ENCODE measurements around the gene ALAS2. TPM values are rescaled to one million over a fixed set of nuclear protein-coding genes. Genes with fewer than 3 reads are reported as not detected.
A peak's percentile ranks its signal among the peaks of the same experiment; 100 is the strongest.
"Not testable (repeated sequence)": the region's sequence is repeated elsewhere in the genome, so short reads cannot be mapped to it uniquely, and the experiment has no call there.

The ALAS2 gene
- total and polyA plus RNA-seq, 4 donors = 0.10 to 111 (median 1.5) TPM

GRCh38 chrX:55057675-55058249 is 27.0 kb upstream of the ALAS2 start:
- 22 to 23% methylated on average over 5 of the region's 5 CpGs for WGBS, 2 donors
- ATAC-seq (ENCODE audit: insufficient read depth, low FRiP score) (peak; percentile 77), DNase-seq (peak; percentile 21 to 63 (median 49))
- H3K27me3 ChIP-seq (ENCODE audit: control insufficient read depth in 3 of 3, insufficient read depth in 3 of 3, low read length in 2 of 3) = peaks cover 0 to 4% (median 0%) of the 10 kb centered on the region in 3 donors
- H3K9ac ChIP-seq (ENCODE audit: insufficient read depth in 1 of 2, low read length in 2 of 2) = no peak overlapping the region
- H3K27ac ChIP-seq (ENCODE audit: low read depth in 1 of 2, low read length in 1 of 2) = no peak overlapping the region
- H3K4me1 ChIP-seq (ENCODE audit: control insufficient read depth in 5 of 5, insufficient read depth in 5 of 5, low read length in 5 of 5) = peaks cover 0 to 3% (median 0%) of the 10 kb centered on the region in 5 donors
- no peak overlapping the region for H3K4me3 ChIP-seq
- TF ChIP-seq CTCF (IDR thresholded peaks at IDR 0.05; ENCODE audit: control extremely low read depth, extremely low read depth) = peak; percentile 70
- H3K9me3 ChIP-seq (ENCODE audit: control insufficient read depth in 4 of 4, insufficient read depth in 3 of 4, low read length in 3 of 4) = no peaks in the 10 kb centered on the region
- H3K36me3 ChIP-seq (ENCODE audit: control insufficient read depth in 4 of 4, insufficient read depth in 4 of 4, low read length in 4 of 4) = no peaks in the 10 kb centered on the region

- DNase-seq (peak in 2 of 3 donors; percentile 29 to 53), ATAC-seq (ENCODE audit: insufficient read depth, low FRiP score) (no peak)
- no peak overlapping the region for H3K9ac ChIP-seq (ENCODE audit: insufficient read depth in 1 of 2, low read length in 2 of 2)
- WGBS, 2 donors = 7 to 29% methylated on average over 7 of the region's 7 CpGs
- H3K9me3 ChIP-seq (ENCODE audit: control insufficient read depth in 4 of 4, insufficient read depth in 3 of 4, low read length in 3 of 4) = peaks cover 0 to 2% (median 0%) of the 10 kb centered on the region in 4 donors
- no peak overlapping the region for H3K27ac ChIP-seq (ENCODE audit: low read depth in 1 of 2, low read length in 1 of 2)
- no peaks in the 10 kb centered on the region for H3K36me3 ChIP-seq (ENCODE audit: control insufficient read depth in 4 of 4, insufficient read depth in 4 of 4, low read length in 4 of 4)
- H3K4me1 ChIP-seq (ENCODE audit: control insufficient read depth in 5 of 5, insufficient read depth in 5 of 5, low read length in 5 of 5) = peaks cover 0 to 3% (median 0%) of the 10 kb centered on the region in 5 donors
- no peak for TF ChIP-seq CTCF (IDR thresholded peaks at IDR 0.05; ENCODE audit: control extremely low read depth, extremely low read depth)
- H3K27me3 ChIP-seq (ENCODE audit: control insufficient read depth in 3 of 3, insufficient read depth in 3 of 3, low read length in 2 of 3) = peaks cover 0 to 4% (median 0%) of the 10 kb centered on the region in 3 donors
- no peak overlapping the region for H3K4me3 ChIP-seq
Measured at GRCh38 chrX:55056820-55057674, 26.3 kb upstream of the ALAS2 start.

DNA sequence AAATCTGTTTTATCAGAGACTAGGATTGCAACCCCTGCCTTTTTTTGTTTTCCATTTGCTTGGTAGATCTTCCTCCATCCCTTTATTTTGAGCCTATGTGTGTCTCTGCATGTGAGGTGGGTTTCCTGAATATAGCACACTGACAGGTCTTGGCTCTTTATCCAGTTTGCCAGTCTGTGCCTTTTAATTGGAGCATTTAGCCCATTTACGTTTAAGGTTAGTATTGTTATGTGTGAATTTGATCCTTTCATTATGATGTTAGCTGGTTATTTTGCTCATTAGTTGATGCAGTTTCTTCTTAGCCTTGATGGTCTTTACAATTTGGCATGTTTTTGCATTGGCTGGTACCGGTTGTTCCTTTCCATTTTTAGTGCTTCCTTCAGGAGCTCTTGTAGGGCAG is 19.8 kb upstream of the ALAS2 start:
- not testable (repeated sequence) for H3K36me3 ChIP-seq (ENCODE audit: control insufficient read depth in 4 of 4, insufficient read depth in 4 of 4, low read length in 4 of 4); H3K9me3 ChIP-seq (ENCODE audit: control insufficient read depth in 4 of 4, insufficient read depth in 3 of 4, low read length in 3 of 4); H3K27ac ChIP-seq (ENCODE audit: low read depth in 1 of 2, low read length in 1 of 2); H3K9ac ChIP-seq (ENCODE audit: insufficient read depth in 1 of 2, low read length in 2 of 2); H3K4me3 ChIP-seq; DNase-seq; ATAC-seq (ENCODE audit: insufficient read depth, low FRiP score); H3K4me1 ChIP-seq (ENCODE audit: control insufficient read depth in 5 of 5, insufficient read depth in 5 of 5, low read length in 5 of 5); H3K27me3 ChIP-seq (ENCODE audit: control insufficient read depth in 3 of 3, insufficient read depth in 3 of 3, low read length in 2 of 3)
- WGBS, 2 donors = 81 to 83% methylated on average over 2 of the region's 2 CpGs

DNA sequence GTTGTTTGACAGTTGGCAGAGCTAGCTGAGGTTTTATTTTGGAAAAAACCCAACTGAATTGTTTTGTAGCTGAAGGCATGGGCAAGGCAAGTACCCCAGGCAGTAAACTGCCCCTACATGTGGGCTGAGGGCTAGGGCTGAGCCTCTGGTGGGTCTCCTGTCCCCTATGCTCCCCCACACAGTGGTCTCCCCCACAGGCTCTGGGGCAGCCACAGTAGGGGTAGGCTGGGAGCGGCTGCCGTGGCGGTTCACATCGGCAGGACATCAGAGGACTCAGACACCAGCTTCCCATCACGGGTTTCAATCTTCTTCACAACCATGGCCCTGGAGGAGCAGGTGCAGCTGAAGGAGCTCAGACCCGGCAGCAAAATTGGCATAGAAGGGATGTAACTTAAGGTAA is 10.7 kb upstream of the ALAS2 start:
- TF ChIP-seq CTCF (IDR thresholded peaks at IDR 0.05; ENCODE audit: control extremely low read depth, extremely low read depth) = no peak
- H3K27ac ChIP-seq (ENCODE audit: low read depth in 1 of 2, low read length in 1 of 2) = no peak overlapping the region
- DNase-seq (no peak), ATAC-seq (ENCODE audit: insufficient read depth, low FRiP score) (no peak)
- no peak overlapping the region for H3K9ac ChIP-seq (ENCODE audit: insufficient read depth in 1 of 2, low read length in 2 of 2)
- no peak overlapping the region for H3K4me3 ChIP-seq
- no peaks in the 10 kb centered on the region for H3K27me3 ChIP-seq (ENCODE audit: control insufficient read depth in 3 of 3, insufficient read depth in 3 of 3, low read length in 2 of 3)
- WGBS, 2 donors = 93 to 95% methylated on average over 6 of the region's 6 CpGs
- H3K36me3 ChIP-seq (ENCODE audit: control insufficient read depth in 4 of 4, insufficient read depth in 4 of 4, low read length in 4 of 4) = no peaks in the 10 kb centered on the region
- H3K4me1 ChIP-seq (ENCODE audit: control insufficient read depth in 5 of 5, insufficient read depth in 5 of 5, low read length in 5 of 5) = no peaks in the 10 kb centered on the region
- no peaks in the 10 kb centered on the region for H3K9me3 ChIP-seq (ENCODE audit: control insufficient read depth in 4 of 4, insufficient read depth in 3 of 4, low read length in 3 of 4)
